Measurements from ENCODE around the gene ETV2.
A peak's percentile ranks its signal among the peaks of the same experiment; 100 is the strongest.

Gene ETV2

GRCh38 chr19:35639321-35639639 lies 2.3 kb upstream of the ETV2 start (continued):
- TF ChIP-seq ZBTB26 (tag by site-specific recombination; optimal IDR thresholded peaks at IDR 0.05) (peak; percentile 3), ZNF2 (tag by site-specific recombination; IDR thresholded peaks at IDR 0.05) (no peak), ZIC2 (tag by site-specific recombination; IDR thresholded peaks at IDR 0.05) (0 out of 2 replicates have a peak, but pooled peaks have one; percentile 12), ZNF133 (tag by site-specific recombination; IDR thresholded peaks at IDR 0.05) (no peak), ZBTB8A (tag by site-specific recombination; IDR thresholded peaks at IDR 0.05) (no peak), ZNF214 (tag by site-specific recombination; IDR thresholded peaks at IDR 0.05; ENCODE audit: borderline replicate concordance) (no peak), ZNF112 (tag by site-specific recombination; IDR thresholded peaks at IDR 0.05) (no peak), ZNF114 (tag by site-specific recombination; IDR thresholded peaks at IDR 0.05) (no peak), ZNF211 (tag by site-specific recombination; IDR thresholded peaks at IDR 0.05; ENCODE audit: low read depth) (no peak), ZNF501 (tag by site-specific recombination; IDR thresholded peaks at IDR 0.05) (peak; percentile 7; the same call in 1 of the 2 replicates), ZNF837 (tag by site-specific recombination; IDR thresholded peaks at IDR 0.05) (no peak), ZNF266 (tag by site-specific recombination; IDR thresholded peaks at IDR 0.05; ENCODE audit: low read depth) (no peak), GLI4 (tag by site-specific recombination; IDR thresholded peaks at IDR 0.05) (no peak), ZNF426 (tag by site-specific recombination; IDR thresholded peaks at IDR 0.05) (no peak), ZNF610 (tag by site-specific recombination; IDR thresholded peaks at IDR 0.05; ENCODE audit: borderline replicate concordance) (no peak), ZNF514 (tag by site-specific recombination; IDR thresholded peaks at IDR 0.05) (no peak)

- Histone ChIP-seq H3K4me3 (ENCODE audit: low read depth, low read length) (no peak overlapping the region), H3K4me1 (ENCODE audit: control insufficient read depth, insufficient read depth, low read length) (peaks cover 21% of the 10 kb centered on the region), H3K9me3 (ENCODE audit: control insufficient read depth, insufficient read depth, low read depth, low read length) (no peaks in the 10 kb centered on the region), H3K27ac (ENCODE audit: extremely low read depth, low read depth, low read length) (peak overlapping the region; percentile 60; the same call in 1 of the 2 replicates), H3K36me3 (ENCODE audit: control insufficient read depth in 2 of 2, insufficient read depth in 1 of 2, low read length in 2 of 2) (peaks cover 36 to 40% of the 10 kb centered on the region in 2 experiments)
- POLR2A ChIA-PET = interaction anchor here (0.7 to 1.2 kb wide), 3 partner anchors 8 to 21 kb away, joined by 3 to 7 read pairs (median 4); partner anchors contain the start of gene COX6B1
- CTCF ChIA-PET = interaction anchor here (1.1 to 1.4 kb wide), 2 partner anchors 84 to 91 kb away, joined by 3 to 4 read pairs; no protein-coding TSS in a partner anchor
- TF ChIP-seq ZNF791 (tag by site-specific recombination; IDR thresholded peaks at IDR 0.05) (no peak), FEZF1 (tag by site-specific recombination; IDR thresholded peaks at IDR 0.05) (no peak), ZNF600 (tag by site-specific recombination; IDR thresholded peaks at IDR 0.05) (0 out of 2 replicates have a peak, but pooled peaks have one; percentile 6), GLI2 (tag by site-specific recombination; IDR thresholded peaks at IDR 0.05; ENCODE audit: borderline replicate concordance, low read depth) (no peak), ZNF214 (tag by site-specific recombination; IDR thresholded peaks at IDR 0.05; ENCODE audit: borderline replicate concordance) (no peak), ZNF366 (tag by site-specific recombination; conservative IDR thresholded peaks at IDR 0.05) (0 out of 2 replicates have a peak, but pooled peaks have one; percentile 45), GLIS1 (tag by site-specific recombination; IDR thresholded peaks at IDR 0.05) (no peak)
Measured at GRCh38 chr19:35639863-35640262, 1.7 kb upstream of the ETV2 start.

DNA sequence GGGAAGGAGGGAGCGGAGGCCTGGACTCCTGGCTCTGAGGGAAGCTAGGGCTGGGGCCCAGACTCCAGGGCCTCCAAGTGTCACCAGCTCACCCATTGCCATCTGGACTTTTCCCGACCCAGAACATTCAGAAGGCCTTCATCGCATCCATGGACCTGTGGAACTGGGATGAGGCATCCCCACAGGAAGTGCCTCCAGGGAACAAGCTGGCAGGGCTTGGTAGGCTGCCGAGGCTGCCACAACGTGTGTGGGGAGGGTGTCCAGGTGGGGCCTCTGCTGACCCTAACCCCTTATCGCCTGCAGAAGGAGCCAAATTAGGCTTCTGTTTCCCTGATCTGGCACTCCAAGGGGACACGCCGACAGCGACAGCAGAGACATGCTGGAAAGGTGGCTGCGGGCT lies 767 bp downstream of the ETV2 start:
- TF ChIP-seq ZNF660 (tag by site-specific recombination; IDR thresholded peaks at IDR 0.05) (no peak), ZNF600 (tag by site-specific recombination; IDR thresholded peaks at IDR 0.05) (peak; percentile 64), ZNF473 (tag by site-specific recombination; IDR thresholded peaks at IDR 0.05) (no peak), ZNF426 (tag by site-specific recombination; IDR thresholded peaks at IDR 0.05) (no peak), ZBTB21 (tag by site-specific recombination; IDR thresholded peaks at IDR 0.05) (no peak), IKZF3 (tag by site-specific recombination; IDR thresholded peaks at IDR 0.05) (peak; percentile 56), ZNF555 (tag by site-specific recombination; conservative IDR thresholded peaks at IDR 0.05) (no peak), ZNF701 (tag by site-specific recombination; IDR thresholded peaks at IDR 0.05) (no peak), ZFP37 (tag by site-specific recombination; IDR thresholded peaks at IDR 0.05) (no peak), SCRT2 (tag by site-specific recombination; IDR thresholded peaks at IDR 0.05) (0 out of 2 replicates have a peak, but pooled peaks have one; percentile 27)
- TF ChIP-seq, protein P1, sequence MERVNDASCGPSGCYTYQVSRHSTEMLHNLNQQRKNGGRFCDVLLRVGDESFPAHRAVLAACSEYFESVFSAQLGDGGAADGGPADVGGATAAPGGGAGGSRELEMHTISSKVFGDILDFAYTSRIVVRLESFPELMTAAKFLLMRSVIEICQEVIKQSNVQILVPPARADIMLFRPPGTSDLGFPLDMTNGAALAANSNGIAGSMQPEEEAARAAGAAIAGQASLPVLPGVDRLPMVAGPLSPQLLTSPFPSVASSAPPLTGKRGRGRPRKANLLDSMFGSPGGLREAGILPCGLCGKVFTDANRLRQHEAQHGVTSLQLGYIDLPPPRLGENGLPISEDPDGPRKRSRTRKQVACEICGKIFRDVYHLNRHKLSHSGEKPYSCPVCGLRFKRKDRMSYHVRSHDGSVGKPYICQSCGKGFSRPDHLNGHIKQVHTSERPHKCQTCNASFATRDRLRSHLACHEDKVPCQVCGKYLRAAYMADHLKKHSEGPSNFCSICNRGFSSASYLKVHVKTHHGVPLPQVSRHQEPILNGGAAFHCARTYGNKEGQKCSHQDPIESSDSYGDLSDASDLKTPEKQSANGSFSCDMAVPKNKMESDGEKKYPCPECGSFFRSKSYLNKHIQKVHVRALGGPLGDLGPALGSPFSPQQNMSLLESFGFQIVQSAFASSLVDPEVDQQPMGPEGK (tag by site-specific recombination; IDR thresholded peaks at IDR 0.05) = no peak
- POLR2A ChIA-PET = interaction anchor here (0.6 to 3.8 kb wide), 13 partner anchors 8 to 643 kb away, joined by 3 to 42 read pairs (median 6); partner anchors contain the start of genes HAUS5 and LIN37
- H3K36me3 ChIP-seq (ENCODE audit: control insufficient read depth in 2 of 2, insufficient read depth in 1 of 2, low read length in 2 of 2) = peaks cover 11 to 16% of the 10 kb centered on the region in 2 experiments
- CTCF ChIA-PET = interaction anchor here (0.6 to 1.3 kb wide), 7 partner anchors 7 to 227 kb away, joined by 3 to 7 read pairs (median 4); no protein-coding TSS in a partner anchor
- no peak overlapping the region for H3K4me3 ChIP-seq (ENCODE audit: low read depth, low read length)
- H3K9me3 ChIP-seq (ENCODE audit: control insufficient read depth, insufficient read depth, low read depth, low read length) = no peaks in the 10 kb centered on the region
- peaks cover 28% of the 10 kb centered on the region for H3K4me1 ChIP-seq (ENCODE audit: control insufficient read depth, insufficient read depth, low read length)
- H3K27ac ChIP-seq (ENCODE audit: extremely low read depth, low read depth, low read length) = no peak overlapping the region
